Muscle layer of colon (tissue), 2 donors: ENCODE data around the gene PLPP3.
A peak's percentile ranks its signal among the peaks of the same experiment; 100 is the strongest.

Experiments
- H3K27ac ChIP-seq: one replicate; pipeline ENCODE4 v1.7.0; 2013; ENCODE audit warnings: low read depth, mild to moderate bottlenecking, low read length, moderate library complexity
- H3K27me3 ChIP-seq, 2 donors: one replicate each; pipeline ENCODE4 v1.7.0; 2013; ENCODE audit warnings: low read length in 2 of 2, mild to moderate bottlenecking in 2 of 2; ENCODE audit not compliant: insufficient read depth in 2 of 2, control insufficient read depth in 1 of 2
- H3K36me3 ChIP-seq: one replicate; pipeline ENCODE4 v1.7.0; 2013; ENCODE audit warnings: mild to moderate bottlenecking, low read length; ENCODE audit not compliant: insufficient read depth
- H3K4me1 ChIP-seq: one replicate; pipeline ENCODE4 v1.7.0; 2013; ENCODE audit warnings: mild to moderate bottlenecking, low read length; ENCODE audit not compliant: insufficient read depth
- H3K4me3 ChIP-seq, 2 donors: one replicate each; pipeline ENCODE4 v1.7.0; 2013; ENCODE audit warnings: low read length in 2 of 2, low read depth in 1 of 2, mild to moderate bottlenecking in 1 of 2, moderate library complexity in 1 of 2
- H3K9ac ChIP-seq: one replicate; pipeline ENCODE4 v1.7.0; 2013; ENCODE audit warnings: low read length
- H3K9me3 ChIP-seq: one replicate; pipeline ENCODE4 v1.7.0; 2013; ENCODE audit warnings: mild to moderate bottlenecking, low read length
- donor health status: abdominal sarcoma.
- donor health status: Adenocarcinoma of cecum.

PLPP3 gene

GRCh38 chr1:56464294-56464693 is 115.1 kb downstream of the PLPP3 start:
- H3K9ac ChIP-seq, result no peak overlapping the region
- H3K4me1 ChIP-seq, result no peaks in the 10 kb centered on the region
- no peaks in the 10 kb centered on the region for H3K9me3 ChIP-seq
- no peak overlapping the region for H3K4me3 ChIP-seq
- no peaks in the 10 kb centered on the region for H3K36me3 ChIP-seq
- no peak overlapping the region for H3K27ac ChIP-seq
- no peaks in the 10 kb centered on the region for H3K27me3 ChIP-seq

DNA sequence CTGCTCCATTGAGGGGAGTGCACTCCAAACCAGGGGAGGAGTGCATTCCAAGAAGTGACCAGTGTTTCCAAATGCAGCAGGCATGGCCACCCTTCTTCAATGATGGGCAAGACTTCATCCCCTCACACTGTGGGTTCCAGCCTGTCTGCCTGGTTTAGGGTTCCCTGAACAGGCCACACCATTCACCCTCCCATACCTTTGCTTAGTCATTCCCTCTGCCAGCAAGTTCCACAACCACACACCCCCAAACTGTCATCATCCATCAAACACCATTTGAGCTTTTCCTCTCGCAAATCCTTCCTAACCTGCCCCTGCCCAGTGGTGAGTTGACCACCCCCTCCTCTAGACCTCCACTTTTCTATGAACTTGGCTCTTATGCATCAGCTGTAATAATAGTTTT is 116.0 kb downstream of the PLPP3 start:
- H3K9me3 ChIP-seq, result no peaks in the 10 kb centered on the region
- no peak overlapping the region for H3K4me3 ChIP-seq
- H3K4me1 ChIP-seq, result no peaks in the 10 kb centered on the region
- no peak overlapping the region for H3K27ac ChIP-seq
- H3K27me3 ChIP-seq, result no peaks in the 10 kb centered on the region
- H3K9ac ChIP-seq, result no peak overlapping the region
- H3K36me3 ChIP-seq, result no peaks in the 10 kb centered on the region

DNA sequence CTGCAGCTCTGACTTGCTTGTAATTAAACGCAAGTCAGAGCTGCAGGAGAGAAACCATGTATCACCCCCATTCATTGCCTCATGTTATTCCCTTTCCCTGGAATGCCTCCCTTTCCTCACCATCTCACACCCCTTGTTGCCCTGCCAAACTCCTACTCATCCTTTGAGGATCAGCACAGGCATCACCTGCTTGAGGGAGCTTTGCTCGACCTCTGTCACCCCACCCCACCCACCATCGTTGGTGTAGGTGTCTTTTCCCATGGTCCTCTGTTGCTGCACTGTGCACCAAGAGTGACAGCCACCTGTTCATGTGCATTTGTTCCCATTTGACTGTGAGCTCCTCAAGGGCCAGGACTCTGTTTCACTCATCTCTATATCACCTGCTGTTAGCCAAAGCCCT is 117.2 kb downstream of the PLPP3 start:
- H3K36me3 ChIP-seq, result no peaks in the 10 kb centered on the region
- no peak overlapping the region for H3K9ac ChIP-seq
- H3K4me1 ChIP-seq, result no peaks in the 10 kb centered on the region
- no peaks in the 10 kb centered on the region for H3K9me3 ChIP-seq
- no peak overlapping the region for H3K27ac ChIP-seq
- H3K27me3 ChIP-seq, result no peaks in the 10 kb centered on the region
- no peak overlapping the region for H3K4me3 ChIP-seq

DNA sequence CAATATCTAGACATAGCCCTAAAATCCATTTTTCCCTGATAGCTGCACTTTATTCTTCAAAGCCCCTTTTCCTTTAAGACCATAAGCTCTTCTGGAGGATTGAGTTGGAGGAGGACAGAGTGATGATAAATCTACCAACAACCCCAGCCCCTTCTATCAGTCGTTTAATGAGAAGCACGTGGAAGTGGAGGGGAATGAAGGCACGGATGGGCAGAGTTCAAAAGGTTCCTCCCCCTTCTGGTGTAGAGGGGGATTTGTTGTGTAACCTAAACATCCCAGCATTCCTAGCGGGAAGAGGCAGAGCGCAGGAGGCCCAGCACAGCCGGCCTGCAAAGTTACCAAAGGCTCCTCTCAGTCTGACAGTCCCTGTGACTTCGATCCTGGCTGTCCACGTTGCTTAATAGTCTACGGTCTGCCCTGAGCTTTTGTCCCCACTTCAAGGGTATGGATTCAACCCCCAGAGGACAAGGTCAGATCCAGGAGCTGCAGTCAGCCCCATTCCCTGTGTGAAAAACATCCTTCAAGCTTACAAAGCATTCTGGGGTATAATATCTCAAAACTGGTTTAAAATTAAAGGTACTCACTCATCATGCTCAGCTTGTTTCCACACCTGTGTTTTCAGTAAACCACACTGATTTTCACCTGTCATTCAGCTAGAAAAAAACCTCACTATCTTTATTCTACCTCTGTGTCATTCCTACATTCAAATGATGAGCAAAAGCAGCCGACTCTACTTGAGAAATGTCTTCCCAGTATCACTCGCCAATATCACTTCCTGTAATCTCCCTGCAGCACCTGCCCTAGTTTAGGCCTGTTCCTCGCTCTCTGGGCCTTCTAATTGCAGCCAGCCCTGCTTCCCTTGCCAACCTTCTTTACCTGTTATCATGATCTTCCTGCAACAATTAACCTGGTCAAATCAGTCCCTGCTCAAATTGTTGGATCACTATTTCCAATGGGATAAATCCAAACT is 117.9 kb downstream of the PLPP3 start:
- H3K4me1 ChIP-seq, result no peaks in the 10 kb centered on the region
- no peak overlapping the region for H3K9ac ChIP-seq
- no peaks in the 10 kb centered on the region for H3K36me3 ChIP-seq
- H3K9me3 ChIP-seq, result no peaks in the 10 kb centered on the region
- no peaks in the 10 kb centered on the region for H3K27me3 ChIP-seq
- no peak overlapping the region for H3K4me3 ChIP-seq
- no peak overlapping the region for H3K27ac ChIP-seq

- H3K4me1 ChIP-seq, result no peaks in the 10 kb centered on the region
- H3K9ac ChIP-seq, result no peak overlapping the region
Measured at GRCh38 chr1:56459260-56459659, 120.1 kb downstream of the PLPP3 start.

GRCh38 chr1:56457756-56458375 is 121.5 kb downstream of the PLPP3 start:
- no peak overlapping the region for H3K27ac ChIP-seq
- H3K4me1 ChIP-seq, result peaks cover 10% of the 10 kb centered on the region
- no peak overlapping the region for H3K9ac ChIP-seq
- H3K4me3 ChIP-seq, result no peak overlapping the region
- H3K9me3 ChIP-seq, result no peaks in the 10 kb centered on the region
- H3K27me3 ChIP-seq, result no peaks in the 10 kb centered on the region
- H3K36me3 ChIP-seq, result no peaks in the 10 kb centered on the region

More at GRCh38 chr1:56459260-56459659, 120.1 kb downstream of the PLPP3 start:
- H3K27ac ChIP-seq, result no peak overlapping the region
- no peaks in the 10 kb centered on the region for H3K27me3 ChIP-seq
- no peaks in the 10 kb centered on the region for H3K36me3 ChIP-seq
- no peaks in the 10 kb centered on the region for H3K9me3 ChIP-seq
- no peak overlapping the region for H3K4me3 ChIP-seq

GRCh38 chr1:56456435-56457101 is 122.8 kb downstream of the PLPP3 start:
- H3K36me3 ChIP-seq, result no peaks in the 10 kb centered on the region
- no peak overlapping the region for H3K27ac ChIP-seq
- no peak overlapping the region for H3K4me3 ChIP-seq
- no peaks in the 10 kb centered on the region for H3K27me3 ChIP-seq
- H3K9ac ChIP-seq, result no peak overlapping the region
- H3K4me1 ChIP-seq, result peaks cover 23% of the 10 kb centered on the region
- H3K9me3 ChIP-seq, result no peaks in the 10 kb centered on the region

DNA sequence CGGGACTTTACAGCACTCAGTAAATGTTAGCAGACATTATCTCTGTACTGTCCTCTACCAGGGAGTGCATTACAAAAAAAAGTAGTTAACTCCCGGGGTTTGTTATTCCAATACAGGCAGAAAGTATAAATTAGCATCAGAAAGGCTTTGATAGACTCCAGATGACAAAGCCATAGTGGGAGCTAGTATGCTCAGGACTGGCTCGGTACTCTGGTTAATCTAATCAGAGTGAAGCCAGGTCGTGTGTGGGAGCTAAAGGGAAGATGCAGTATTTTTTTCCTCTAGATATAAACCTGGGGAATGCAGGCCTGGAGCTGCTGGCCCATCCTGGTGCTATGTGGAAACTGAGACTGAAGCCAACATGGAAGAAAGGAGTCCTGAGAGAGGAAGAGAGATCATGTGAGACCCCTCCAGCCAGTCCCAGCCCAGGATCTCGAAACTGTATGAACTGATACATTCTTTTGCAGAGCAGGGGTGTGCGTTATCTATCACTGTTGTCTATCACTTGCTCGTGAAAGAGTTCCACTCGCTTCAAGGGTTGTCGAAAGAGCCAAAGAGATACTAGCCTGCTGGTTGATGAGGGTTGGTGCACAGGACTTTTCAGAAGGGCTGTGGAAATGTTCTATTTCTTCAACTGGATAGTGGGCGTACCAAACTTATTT is 125.8 kb downstream of the PLPP3 start:
- H3K27me3 ChIP-seq, result no peaks in the 10 kb centered on the region
- H3K27ac ChIP-seq, result peak overlapping the region; percentile 53
- H3K36me3 ChIP-seq, result no peaks in the 10 kb centered on the region
- H3K4me1 ChIP-seq, result peaks cover 23% of the 10 kb centered on the region
- no peaks in the 10 kb centered on the region for H3K9me3 ChIP-seq
- no peak overlapping the region for H3K4me3 ChIP-seq
- H3K9ac ChIP-seq, result no peak overlapping the region

DNA sequence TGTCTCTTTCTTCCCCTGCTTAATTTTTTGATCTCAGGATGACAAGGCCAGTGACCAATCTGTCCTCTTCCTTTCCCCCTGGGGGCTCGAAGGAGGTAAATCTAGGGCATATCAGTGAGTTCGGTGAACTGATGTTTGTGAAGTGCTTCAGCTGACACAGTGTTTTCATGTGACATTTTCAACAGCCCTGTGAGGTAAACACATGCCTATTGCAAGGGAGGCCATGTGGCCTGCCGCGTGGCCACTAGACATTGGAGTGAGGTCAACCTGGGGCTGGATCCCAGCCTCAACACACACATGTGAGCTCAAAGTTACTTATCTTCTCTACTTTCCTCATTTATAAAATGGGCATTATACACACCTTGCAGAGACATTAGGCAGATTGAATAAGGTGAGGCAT is 126.3 kb downstream of the PLPP3 start:
- no peak overlapping the region for H3K4me3 ChIP-seq
- no peaks in the 10 kb centered on the region for H3K36me3 ChIP-seq
- H3K9ac ChIP-seq, result no peak overlapping the region
- no peaks in the 10 kb centered on the region for H3K27me3 ChIP-seq
- peak overlapping the region; percentile 53 for H3K27ac ChIP-seq
- no peaks in the 10 kb centered on the region for H3K9me3 ChIP-seq
- H3K4me1 ChIP-seq, result peaks cover 23% of the 10 kb centered on the region

DNA sequence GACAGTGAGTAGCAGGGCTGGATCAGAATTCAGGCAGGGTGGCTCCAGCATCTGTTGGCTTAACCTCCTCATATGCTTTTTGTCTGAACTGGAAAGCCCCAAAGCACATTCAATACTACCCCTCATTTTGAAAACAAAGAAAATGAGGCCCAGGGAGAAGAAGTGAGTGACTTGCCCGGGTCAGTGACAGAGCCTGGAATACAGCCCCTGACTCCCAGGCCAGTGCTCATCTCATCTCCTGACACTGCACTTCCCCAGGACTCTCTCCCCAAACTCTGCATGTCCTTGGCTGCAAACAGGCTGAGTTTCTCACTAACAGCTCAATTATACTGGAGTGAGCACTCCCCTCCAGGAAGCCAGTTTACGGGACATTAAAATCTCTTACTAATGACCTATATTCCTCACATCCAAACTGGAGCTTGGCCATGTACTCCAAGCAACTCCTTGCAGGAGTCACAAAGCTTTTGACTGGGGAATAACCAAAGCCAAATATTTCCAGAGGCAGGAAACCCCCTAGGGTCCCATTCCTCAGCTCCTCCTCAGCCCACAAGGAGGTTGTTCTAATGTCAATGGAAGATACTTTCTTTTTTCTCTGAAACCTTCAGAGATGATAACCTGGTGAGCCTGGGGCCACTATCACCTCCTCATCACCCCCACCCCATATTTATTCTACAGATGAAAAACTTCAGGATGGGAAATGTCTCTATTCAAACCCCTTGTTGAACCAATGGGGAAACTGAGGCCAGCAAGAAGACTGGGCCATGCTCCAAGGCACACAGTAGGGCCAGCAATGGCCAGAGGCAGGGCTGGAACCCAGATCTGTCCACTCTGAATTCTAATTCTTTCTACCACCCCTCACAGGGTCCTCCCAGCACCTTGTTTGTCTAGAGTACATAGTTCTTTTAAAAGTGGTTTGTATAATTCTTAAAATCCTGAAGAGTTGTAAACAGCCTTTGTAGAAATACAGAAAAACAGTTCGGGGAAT is 127.0 kb downstream of the PLPP3 start:
- Histone ChIP-seq H3K27me3 (no peaks in the 10 kb centered on the region), H3K4me3 (no peak overlapping the region), H3K27ac (peak overlapping the region; percentile 53), H3K9ac (no peak overlapping the region), H3K9me3 (no peaks in the 10 kb centered on the region), H3K4me1 (peaks cover 30% of the 10 kb centered on the region), H3K36me3 (no peaks in the 10 kb centered on the region)
